WTC11 (cell line): Measurements from ENCODE around the gene POGZ. TPM values are rescaled to one million over a fixed set of nuclear protein-coding genes. Genes with fewer than 3 reads are reported as not detected.

Source experiments
- ATAC-seq: fragments of 200-7000 bp; cut with Tn5 transposase; 2 replicates; pipeline ENCODE4 v1.10.0; 2021; ENCODE audit warnings: mild to moderate bottlenecking, moderate library complexity
- CTCF ChIA-PET: fragments of 300-600 bp; sonication (Branson Sonifier 250); formaldehyde crosslinking; loops from one replicate; lab custom pipeline; 2021; ENCODE audit warnings: antibody characterized with exemption; lab: Charles Lee
- POLR2A ChIA-PET: fragments of 350-600 bp; sonication (Branson Sonifier 250); formaldehyde crosslinking; loops from one replicate; lab custom pipeline; 2021; ENCODE audit warnings: antibody characterized with exemption; lab: Charles Lee
- DNase-seq: peaks from one replicate; pipeline ENCODE4 v3.0.0; 2021; ENCODE audit warnings: low spot score
- H3K27ac Mint-ChIP-seq: 2 replicates; pipeline ENCODE4 v1.8.0; 2021; ENCODE audit warnings: mixed read lengths
- H3K27me3 Mint-ChIP-seq: 2 replicates; pipeline ENCODE4 v1.8.0; 2021; ENCODE audit warnings: low read depth, mild to moderate bottlenecking, moderate library complexity, mixed read lengths
- H3K36me3 Mint-ChIP-seq: 2 replicates; pipeline ENCODE4 v1.8.0; 2021; ENCODE audit warnings: mixed read lengths
- H3K4me1 Mint-ChIP-seq: 2 replicates; pipeline ENCODE4 v1.8.0; 2022; ENCODE audit warnings: mixed read lengths
- H3K4me3 Mint-ChIP-seq: 2 replicates; pipeline ENCODE4 v1.8.0; 2021; ENCODE audit warnings: mild to moderate bottlenecking, moderate library complexity, mixed read lengths
- H3K9me3 Mint-ChIP-seq: 2 replicates; pipeline ENCODE4 v1.8.0; 2021; ENCODE audit warnings: mixed read lengths
- ETV6 ChIP-seq: sonication (generic); formaldehyde crosslinking; IDR thresholded peaks from 2 replicates; pipeline ENCODE4 v1.8.1; 2022; ENCODE audit warnings: mild to moderate bottlenecking, missing genetic modification reagents
- GABPB1 ChIP-seq: sonication (generic); formaldehyde crosslinking; IDR thresholded peaks from 2 replicates; pipeline ENCODE4 v1.8.1; 2023; ENCODE audit warnings: mild to moderate bottlenecking, missing genetic modification reagents
- GRHL2 ChIP-seq: fragments of 250-450 bp; sonication (Bioruptor Pico); IDR thresholded peaks from 2 replicates; pipeline ENCODE4 v1.8.0; 2022; ENCODE audit warnings: mild to moderate bottlenecking, moderate library complexity; ENCODE audit not compliant: insufficient replicate concordance, severe bottlenecking
- HMGA2 ChIP-seq: fragments of 250-450 bp; sonication (Bioruptor Pico); IDR thresholded peaks from 2 replicates; pipeline ENCODE4 v1.4.0; 2021; ENCODE audit warnings: mild to moderate bottlenecking, moderate library complexity
- MXD4 ChIP-seq: fragments of 250-450 bp; sonication (Bioruptor Pico); IDR thresholded peaks from 2 replicates; pipeline ENCODE4 v1.8.0; 2021; ENCODE audit warnings: mild to moderate bottlenecking, moderate library complexity, borderline replicate concordance
- TEAD4 ChIP-seq: sonication (generic); formaldehyde crosslinking; IDR thresholded peaks from 2 replicates; pipeline ENCODE4 v1.8.0; 2022; ENCODE audit warnings: mild to moderate bottlenecking, missing genetic modification reagents
- ZNF219 ChIP-seq: sonication (generic); formaldehyde crosslinking; IDR thresholded peaks from 2 replicates; pipeline ENCODE4 v1.8.0; 2023; ENCODE audit warnings: missing genetic modification reagents, mild to moderate bottlenecking, borderline replicate concordance
- total RNA-seq: library from RNA; stranded (reverse); gene quantifications from 3 replicates; pipeline ENCODE4 v1.2.3, GENCODE V29; 2021
- TF ChIP-seq, protein P1 (sequence below): sonication (generic); formaldehyde crosslinking; IDR thresholded peaks from 2 replicates; pipeline ENCODE4 v1.8.1; 2023; ENCODE audit warnings: mild to moderate bottlenecking, moderate library complexity, missing genetic modification reagents
- TF ChIP-seq, protein P2 (sequence below): sonication (generic); formaldehyde crosslinking; IDR thresholded peaks from 2 replicates; pipeline ENCODE4 v1.8.1; 2022; ENCODE audit warnings: missing genetic modification reagents, borderline replicate concordance
- TF ChIP-seq, protein P3 (sequence below): sonication (generic); formaldehyde crosslinking; IDR thresholded peaks from 2 replicates; pipeline ENCODE4 v1.8.1; 2022; ENCODE audit warnings: mild to moderate bottlenecking, moderate library complexity, missing genetic modification reagents
- TF ChIP-seq, protein P4 (sequence below): sonication (generic); formaldehyde crosslinking; IDR thresholded peaks from 2 replicates; pipeline ENCODE4 v1.8.1; 2022; ENCODE audit warnings: mild to moderate bottlenecking, missing genetic modification reagents, moderate library complexity, borderline replicate concordance
- TF ChIP-seq, protein P5 (sequence below): sonication (generic); formaldehyde crosslinking; IDR thresholded peaks from 2 replicates; pipeline ENCODE4 v1.8.1; 2022; ENCODE audit warnings: low read depth, mild to moderate bottlenecking, moderate library complexity, missing genetic modification reagents, borderline replicate concordance
- TF ChIP-seq, protein P6 (sequence below): sonication (generic); formaldehyde crosslinking; IDR thresholded peaks from 2 replicates; pipeline ENCODE4 v1.8.1; 2022; ENCODE audit warnings: low read depth, missing genetic modification reagents, borderline replicate concordance

Gene POGZ
- total RNA-seq, 1 experiment from 2014 or later, result 88.1 TPM

DNA sequence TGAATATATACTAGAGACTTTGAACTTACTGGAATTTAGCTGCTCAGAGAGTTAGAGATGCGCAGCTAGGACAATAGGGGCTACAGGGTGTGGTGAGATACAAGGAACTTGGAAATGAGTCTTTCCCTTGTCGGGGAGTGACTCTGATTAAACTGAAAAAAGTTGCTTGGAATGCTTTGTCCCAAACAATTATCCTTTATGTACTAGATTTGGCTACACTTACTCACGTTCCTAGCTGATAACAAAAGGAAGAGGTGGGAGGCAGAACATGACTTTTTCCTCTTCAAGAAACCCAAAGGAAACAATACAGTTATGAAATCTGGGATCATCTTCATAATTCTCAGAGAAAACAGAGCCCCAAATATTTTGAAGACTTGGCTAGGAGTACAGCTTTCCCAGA lies 45.0 kb upstream of the POGZ start:
- no peak for DNase-seq
- TF ChIP-seq GABPB1, result no peak
- TF ChIP-seq GRHL2, result no peak
- no peak for TF ChIP-seq HMGA2 (CRISPR knock-in tag)
- TF ChIP-seq, protein P1, sequence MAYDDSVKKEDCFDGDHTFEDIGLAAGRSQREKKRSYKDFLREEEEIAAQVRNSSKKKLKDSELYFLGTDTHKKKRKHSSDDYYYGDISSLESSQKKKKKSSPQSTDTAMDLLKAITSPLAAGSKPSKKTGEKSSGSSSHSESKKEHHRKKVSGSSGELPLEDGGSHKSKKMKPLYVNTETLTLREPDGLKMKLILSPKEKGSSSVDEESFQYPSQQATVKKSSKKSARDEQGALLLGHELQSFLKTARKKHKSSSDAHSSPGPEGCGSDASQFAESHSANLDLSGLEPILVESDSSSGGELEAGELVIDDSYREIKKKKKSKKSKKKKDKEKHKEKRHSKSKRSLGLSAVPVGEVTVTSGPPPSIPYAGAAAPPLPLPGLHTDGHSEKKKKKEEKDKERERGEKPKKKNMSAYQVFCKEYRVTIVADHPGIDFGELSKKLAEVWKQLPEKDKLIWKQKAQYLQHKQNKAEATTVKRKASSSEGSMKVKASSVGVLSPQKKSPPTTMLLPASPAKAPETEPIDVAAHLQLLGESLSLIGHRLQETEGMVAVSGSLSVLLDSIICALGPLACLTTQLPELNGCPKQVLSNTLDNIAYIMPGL (CRISPR knock-in tag), result no peak
- no peak for TF ChIP-seq ZNF219 (CRISPR knock-in tag)
- TF ChIP-seq, protein P2, sequence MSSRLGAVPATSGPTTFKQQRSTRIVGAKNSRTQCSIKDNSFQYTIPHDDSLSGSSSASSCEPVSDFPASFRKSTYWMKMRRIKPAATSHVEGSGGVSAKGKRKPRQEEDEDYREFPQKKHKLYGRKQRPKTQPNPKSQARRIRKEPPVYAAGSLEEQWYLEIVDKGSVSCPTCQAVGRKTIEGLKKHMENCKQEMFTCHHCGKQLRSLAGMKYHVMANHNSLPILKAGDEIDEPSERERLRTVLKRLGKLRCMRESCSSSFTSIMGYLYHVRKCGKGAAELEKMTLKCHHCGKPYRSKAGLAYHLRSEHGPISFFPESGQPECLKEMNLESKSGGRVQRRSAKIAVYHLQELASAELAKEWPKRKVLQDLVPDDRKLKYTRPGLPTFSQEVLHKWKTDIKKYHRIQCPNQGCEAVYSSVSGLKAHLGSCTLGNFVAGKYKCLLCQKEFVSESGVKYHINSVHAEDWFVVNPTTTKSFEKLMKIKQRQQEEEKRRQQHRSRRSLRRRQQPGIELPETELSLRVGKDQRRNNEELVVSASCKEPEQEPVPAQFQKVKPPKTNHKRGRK (CRISPR knock-in tag), result no peak
- TF ChIP-seq, protein P3, sequence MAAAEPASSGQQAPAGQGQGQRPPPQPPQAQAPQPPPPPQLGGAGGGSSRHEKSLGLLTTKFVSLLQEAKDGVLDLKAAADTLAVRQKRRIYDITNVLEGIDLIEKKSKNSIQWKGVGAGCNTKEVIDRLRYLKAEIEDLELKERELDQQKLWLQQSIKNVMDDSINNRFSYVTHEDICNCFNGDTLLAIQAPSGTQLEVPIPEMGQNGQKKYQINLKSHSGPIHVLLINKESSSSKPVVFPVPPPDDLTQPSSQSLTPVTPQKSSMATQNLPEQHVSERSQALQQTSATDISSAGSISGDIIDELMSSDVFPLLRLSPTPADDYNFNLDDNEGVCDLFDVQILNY (CRISPR knock-in tag), result no peak
- POLR2A ChIA-PET, result no interaction called here
- no peak overlapping the region for H3K4me3 Mint-ChIP-seq
- no peaks in the 10 kb centered on the region for H3K9me3 Mint-ChIP-seq
- peaks cover under 1% of the 10 kb centered on the region; the same call in 1 of the 2 replicates for H3K4me1 Mint-ChIP-seq
- no peaks in the 10 kb centered on the region for H3K36me3 Mint-ChIP-seq
- CTCF ChIA-PET, result interaction anchor here (1.8 kb wide), 1 partner anchor 19 kb away, joined by 7 read pairs; no protein-coding TSS in a partner anchor
- no peak overlapping the region; the same call in 1 of the 2 replicates for H3K27ac Mint-ChIP-seq
- H3K27me3 Mint-ChIP-seq, result no peaks in the 10 kb centered on the region
- no peak for ATAC-seq

DNA sequence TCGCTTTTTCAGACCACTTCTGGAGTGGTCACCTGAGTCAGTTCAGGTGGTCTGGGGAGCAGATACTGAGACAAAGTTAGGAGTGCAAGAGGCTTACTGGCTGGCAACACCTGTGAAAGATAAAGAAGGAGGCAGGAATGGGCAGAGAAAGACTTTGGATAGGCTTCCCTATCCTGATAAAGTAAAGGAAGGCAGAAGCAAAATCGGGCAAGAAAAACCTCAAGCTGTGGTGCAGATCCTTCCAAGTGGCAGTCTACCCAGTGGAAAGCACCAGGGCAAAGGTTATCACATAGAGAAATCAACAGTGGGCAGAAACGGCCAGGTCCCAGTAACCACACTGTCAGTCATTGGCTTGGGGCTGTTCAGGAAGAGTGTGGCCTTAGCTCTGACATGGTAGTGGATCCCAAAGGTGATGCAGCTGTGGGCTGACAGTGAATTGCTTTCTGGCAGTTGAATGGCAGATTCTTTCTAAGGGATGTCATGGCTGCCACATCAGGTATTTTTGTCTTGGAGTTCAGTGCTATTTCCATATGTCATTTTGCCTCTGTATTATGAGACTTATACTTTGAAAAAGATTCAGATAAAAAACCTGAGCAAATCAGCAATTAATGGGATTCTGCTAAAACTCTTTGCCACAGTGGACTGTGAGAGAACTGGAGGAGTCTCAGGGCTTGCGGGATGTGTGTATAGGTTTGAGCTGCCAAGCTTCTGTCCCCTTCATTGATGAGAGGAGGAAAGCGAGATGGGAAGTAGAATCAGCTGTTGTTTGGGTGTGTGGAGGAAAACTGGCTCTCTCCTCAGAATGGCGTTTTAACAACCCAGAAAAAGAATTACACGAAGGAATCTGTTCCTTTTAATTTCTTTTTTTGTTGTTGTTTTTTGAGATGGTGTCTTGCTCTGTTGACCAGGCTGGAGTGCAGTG lies 43.8 kb upstream of the POGZ start:
- Mint-ChIP-seq H3K36me3 (no peaks in the 10 kb centered on the region), H3K4me3 (no peak overlapping the region), H3K4me1 (no peaks in the 10 kb centered on the region), H3K27ac (peak overlapping the region; percentile 69), H3K9me3 (no peaks in the 10 kb centered on the region), H3K27me3 (no peaks in the 10 kb centered on the region)
- ChIA-PET CTCF (interaction anchor here (0.6 to 1.8 kb wide), 3 partner anchors 18 to 403 kb away, joined by 4 to 7 read pairs (median 5); no protein-coding TSS in a partner anchor), POLR2A (no interaction called here)
- no peak for DNase-seq
- TF ChIP-seq ETV6 (CRISPR knock-in tag) (no peak), MXD4 (CRISPR knock-in tag) (no peak), TEAD4 (CRISPR knock-in tag) (no peak)
- TF ChIP-seq, protein P4, sequence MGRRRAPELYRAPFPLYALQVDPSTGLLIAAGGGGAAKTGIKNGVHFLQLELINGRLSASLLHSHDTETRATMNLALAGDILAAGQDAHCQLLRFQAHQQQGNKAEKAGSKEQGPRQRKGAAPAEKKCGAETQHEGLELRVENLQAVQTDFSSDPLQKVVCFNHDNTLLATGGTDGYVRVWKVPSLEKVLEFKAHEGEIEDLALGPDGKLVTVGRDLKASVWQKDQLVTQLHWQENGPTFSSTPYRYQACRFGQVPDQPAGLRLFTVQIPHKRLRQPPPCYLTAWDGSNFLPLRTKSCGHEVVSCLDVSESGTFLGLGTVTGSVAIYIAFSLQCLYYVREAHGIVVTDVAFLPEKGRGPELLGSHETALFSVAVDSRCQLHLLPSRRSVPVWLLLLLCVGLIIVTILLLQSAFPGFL, result no peak
- TF ChIP-seq, protein P5, sequence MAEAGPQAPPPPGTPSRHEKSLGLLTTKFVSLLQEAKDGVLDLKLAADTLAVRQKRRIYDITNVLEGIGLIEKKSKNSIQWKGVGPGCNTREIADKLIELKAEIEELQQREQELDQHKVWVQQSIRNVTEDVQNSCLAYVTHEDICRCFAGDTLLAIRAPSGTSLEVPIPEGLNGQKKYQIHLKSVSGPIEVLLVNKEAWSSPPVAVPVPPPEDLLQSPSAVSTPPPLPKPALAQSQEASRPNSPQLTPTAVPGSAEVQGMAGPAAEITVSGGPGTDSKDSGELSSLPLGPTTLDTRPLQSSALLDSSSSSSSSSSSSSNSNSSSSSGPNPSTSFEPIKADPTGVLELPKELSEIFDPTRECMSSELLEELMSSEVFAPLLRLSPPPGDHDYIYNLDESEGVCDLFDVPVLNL (CRISPR knock-in tag), result no peak
- TF ChIP-seq, protein P6, sequence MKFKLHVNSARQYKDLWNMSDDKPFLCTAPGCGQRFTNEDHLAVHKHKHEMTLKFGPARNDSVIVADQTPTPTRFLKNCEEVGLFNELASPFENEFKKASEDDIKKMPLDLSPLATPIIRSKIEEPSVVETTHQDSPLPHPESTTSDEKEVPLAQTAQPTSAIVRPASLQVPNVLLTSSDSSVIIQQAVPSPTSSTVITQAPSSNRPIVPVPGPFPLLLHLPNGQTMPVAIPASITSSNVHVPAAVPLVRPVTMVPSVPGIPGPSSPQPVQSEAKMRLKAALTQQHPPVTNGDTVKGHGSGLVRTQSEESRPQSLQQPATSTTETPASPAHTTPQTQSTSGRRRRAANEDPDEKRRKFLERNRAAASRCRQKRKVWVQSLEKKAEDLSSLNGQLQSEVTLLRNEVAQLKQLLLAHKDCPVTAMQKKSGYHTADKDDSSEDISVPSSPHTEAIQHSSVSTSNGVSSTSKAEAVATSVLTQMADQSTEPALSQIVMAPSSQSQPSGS (CRISPR knock-in tag), result no peak
- no peak for ATAC-seq
